Activated CD8-positive, alpha-beta memory T cell treated with anti-CD3 and anti-CD28 coated beads for 48 hours (primary cell): Measurements from ENCODE around the gene IFNA16.
"Not testable (repeated sequence)": the region's sequence is repeated elsewhere in the genome, so short reads cannot be mapped to it uniquely, and the experiment has no call there.

Source experiments
- DNase-seq, 3 experiments: peaks; one replicate each; pipeline ENCODE4 v3.0.0-alpha.2; 2020; ENCODE audit warnings: low read depth in 2 of 3, low spot score in 2 of 3

Gene IFNA16

DNA sequence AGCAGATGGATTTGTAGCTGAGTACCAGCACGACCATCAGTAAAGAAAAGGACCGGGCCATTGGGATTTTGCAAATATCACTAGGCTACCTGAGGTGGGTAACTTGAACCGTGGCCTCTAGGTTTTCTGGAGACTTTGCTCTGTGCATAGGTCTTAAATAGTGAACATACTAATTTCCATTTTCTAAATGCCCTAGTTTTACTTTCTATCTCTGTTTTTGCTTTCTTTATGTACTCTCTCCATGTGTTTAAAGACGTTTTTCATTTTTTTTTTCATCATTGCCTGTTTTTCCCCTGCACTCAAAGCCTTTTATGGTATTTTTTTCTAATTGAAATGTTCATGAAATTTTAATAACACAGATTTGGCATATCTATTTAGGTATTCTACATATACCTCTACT lies 15.0 kb downstream of the IFNA16 start, which contains the start of gene IFNA7:
IFNA7 (minus strand) TSS at position 101 of the 400 bp plus-strand sequence; CDS start at position 61, 40 bp downstream.
- DNase-seq, result not testable (repeated sequence)

DNA sequence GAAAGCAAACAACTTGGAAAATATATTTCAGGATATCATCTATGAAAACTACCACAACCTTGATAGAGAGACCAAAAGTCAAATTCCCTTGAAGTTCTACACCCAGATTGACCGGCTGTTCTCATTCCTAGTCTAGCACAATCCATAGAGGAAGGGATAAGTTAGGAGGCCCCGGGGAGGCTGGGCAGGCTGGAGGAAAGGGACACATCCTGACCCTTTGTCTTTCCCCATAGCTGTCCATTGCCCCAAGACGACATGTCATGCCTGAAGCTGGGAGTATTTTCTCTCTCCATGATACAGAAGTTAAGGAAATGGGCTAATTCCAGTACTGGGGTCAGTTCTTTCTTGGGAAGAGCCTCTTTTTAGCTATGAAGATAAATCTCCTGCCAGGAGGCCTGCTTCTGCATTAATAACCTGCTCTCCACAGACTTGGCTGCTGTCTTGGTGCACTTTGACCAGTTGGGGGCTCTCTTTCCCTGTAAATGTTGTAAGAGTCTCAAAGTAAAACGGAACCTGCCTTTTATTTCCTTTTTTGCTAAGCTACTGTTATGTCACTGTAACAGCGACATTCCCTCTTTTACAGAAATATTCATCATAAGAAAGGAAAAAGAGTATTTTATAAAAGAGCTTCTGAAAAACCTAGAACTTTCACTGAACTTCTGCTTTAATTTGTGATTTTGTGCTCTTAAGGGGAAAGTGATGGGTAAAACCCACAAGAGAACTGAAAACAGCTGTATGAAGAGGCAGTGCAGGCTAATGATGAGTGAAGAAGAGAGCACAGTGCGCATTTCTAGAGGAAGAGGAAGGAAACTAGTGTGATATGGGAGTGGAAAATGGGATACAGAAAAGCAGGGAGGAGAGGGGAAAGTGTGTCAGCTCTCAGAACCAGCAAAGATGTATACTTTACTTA lies 22.0 kb downstream of the IFNA16 start:
- DNase-seq, result not testable (repeated sequence)

DNA sequence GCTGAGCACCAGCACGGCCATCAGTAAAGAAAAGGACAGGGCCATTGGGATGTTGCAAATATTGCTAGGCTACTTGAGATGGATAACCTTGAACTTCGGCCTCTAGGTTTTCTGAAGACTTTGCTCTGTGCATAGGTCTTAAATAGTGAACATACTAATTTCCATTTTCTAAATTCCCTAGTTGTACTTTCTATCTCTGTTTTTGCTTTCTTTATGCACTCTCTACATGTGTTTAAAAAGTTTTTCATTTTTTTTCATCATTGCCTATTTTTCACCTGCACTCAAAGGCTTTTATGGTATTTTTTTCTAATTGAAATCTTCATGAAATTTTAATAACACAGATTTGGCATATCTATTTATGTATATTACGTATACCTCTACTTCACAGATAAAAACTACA lies 29.6 kb downstream of the IFNA16 start, which contains the start of gene IFNA4:
IFNA4 (minus strand) TSS at position 101 of the 400 bp plus-strand sequence; CDS start at position 45, 56 bp downstream.
- not testable (repeated sequence) for DNase-seq

DNA sequence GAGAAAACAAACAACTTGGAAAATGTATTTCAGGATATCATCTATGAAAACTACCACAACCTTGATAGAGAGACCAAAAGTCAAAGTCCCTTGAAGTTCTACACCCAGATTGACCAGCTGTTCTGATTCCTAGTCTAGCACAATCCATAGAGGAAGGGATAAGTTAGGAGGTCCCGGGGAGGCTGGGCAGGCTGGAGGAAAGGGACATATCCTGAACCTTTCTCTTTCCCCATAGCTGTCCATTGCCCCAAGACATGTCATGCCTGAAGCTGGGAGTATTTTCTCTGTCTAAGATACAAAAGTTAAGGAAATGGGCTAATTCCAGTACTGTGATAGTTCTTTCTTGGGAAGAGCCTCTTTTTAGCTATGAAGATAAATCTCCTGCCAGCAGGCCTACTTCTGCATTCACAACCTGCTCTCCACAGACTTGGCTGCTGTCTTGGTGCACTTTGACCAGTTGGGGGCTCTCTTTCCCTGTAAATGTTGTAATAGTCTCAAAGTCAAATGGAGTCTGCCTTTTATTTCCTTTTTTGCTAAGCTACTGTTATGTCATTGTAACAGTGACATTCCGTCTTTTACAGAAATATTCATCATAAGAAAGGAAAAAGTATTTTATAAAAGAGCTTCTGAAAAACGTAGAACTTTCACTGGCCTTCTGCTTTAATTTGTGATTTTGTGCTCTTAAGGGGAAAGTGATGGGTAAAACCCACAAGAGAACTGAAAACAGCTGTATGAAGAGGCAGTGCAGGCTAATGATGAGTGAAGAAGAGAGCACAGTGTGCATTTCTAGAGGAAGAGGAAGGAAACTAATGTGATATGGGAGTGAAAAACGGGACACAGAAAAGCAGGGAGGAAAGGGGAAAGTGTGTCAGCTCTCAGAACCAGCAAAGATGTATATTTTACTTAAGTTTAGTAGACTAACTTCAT lies 34.0 kb downstream of the IFNA16 start:
- DNase-seq, result not testable (repeated sequence)

DNA sequence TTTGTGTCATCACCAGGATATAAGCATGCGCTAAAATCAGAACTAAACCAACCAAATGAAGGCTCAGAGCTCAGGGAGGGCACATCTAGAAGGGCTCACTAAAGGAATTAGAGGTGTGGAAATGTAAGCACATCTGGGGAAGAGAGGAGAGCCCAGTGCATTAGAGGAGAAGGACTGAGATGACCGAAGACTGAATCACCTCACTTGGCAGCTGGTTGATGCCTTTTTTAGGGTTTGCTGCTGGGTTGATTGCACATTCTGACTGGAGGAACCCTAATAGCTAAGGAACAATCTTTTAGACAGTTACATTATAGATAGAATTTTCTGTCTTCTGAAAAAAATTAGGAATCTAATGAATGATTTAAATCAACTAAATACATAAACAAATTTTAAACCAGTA lies 42.4 kb downstream of the IFNA16 start:
- no peak for DNase-seq

DNA sequence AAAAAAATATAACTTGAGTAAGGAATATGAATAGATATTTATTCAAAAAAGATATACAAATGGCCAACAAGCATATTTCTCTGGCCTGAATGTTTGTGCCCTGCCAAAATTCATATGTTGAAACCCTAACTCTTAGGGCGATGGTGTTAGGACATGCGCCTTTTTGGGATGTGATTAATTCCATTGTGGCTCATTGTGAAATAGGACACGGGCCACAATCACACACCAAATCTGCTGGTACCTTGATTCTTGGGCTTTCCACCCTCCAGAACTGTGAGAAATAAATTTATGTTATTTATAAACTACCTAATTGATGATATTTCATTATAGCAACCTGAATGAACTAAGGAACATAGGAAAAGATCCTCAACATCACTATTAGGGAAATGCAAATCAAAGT lies 45.0 kb downstream of the IFNA16 start:
- no peak for DNase-seq

DNA sequence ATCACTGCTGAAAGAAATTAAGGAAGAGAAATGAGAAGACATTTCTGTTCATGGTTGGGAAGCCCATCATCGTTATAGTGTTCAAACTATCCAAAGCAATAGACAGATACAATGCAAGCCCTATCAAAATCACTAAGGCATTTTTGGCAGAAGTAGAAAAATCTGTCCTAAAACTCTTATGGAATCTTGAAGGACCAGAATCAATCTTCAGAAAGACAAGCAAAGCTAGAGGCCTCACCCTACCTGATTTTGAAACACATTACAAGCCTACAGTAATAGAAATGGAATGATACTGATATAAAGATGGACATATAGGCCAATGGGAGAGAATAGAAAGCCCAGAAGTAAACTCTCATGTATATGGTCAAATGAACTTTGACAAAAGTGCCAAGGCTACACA lies 45.8 kb downstream of the IFNA16 start:
- DNase-seq, result no peak

DNA sequence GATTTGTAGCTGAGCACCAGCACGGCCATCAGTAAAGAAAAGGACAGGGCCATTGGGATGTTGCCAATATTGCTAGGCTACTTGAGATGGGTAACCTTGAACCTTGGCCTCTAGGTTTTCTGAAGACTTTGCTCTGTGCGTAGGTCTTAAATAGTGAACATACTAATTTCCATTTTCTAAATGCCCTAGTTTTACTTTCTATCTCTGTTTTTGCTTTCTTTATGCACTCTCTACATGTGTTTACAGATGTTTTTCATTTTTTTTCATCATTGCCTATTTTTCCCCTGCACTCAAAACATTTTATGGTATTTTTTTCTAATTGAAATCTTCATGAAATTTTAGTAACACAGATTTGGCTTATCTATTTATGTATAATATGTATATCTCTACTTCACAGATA lies 50.6 kb downstream of the IFNA16 start, which contains the start of gene IFNA21:
IFNA21 (minus strand) TSS at position 101 of the 400 bp plus-strand sequence; CDS start at position 53, 48 bp downstream.
- DNase-seq, result not testable (repeated sequence)
